Choroid plexus epithelial cell (primary cell): ENCODE data around the gene PMIS2.
A peak's percentile ranks its signal among the peaks of the same experiment; 100 is the strongest.

Experiments used
- DNase-seq: peaks from one replicate; pipeline ENCODE4 v3.0.0-alpha.2; 2010; ENCODE audit warnings: low read depth
- H3K4me3 ChIP-seq: 2 replicates; pipeline ENCODE4 v1.5.1; 2011; ENCODE audit warnings: low read depth, mild to moderate bottlenecking, control low read depth, low read length, moderate library complexity
- CTCF ChIP-seq: conservative IDR thresholded peaks from 2 replicates; pipeline ENCODE4 v1.5.1; 2011; ENCODE audit warnings: low read depth, mild to moderate bottlenecking, control low read depth, inconsistent platforms, low read length, moderate library complexity

Gene PMIS2

GRCh38 chr19:35608251-35608650 is 22.3 kb downstream of the PMIS2 start:
- TF ChIP-seq CTCF: no peak
- DNase-seq: peak; percentile 23

GRCh38 chr19:35609851-35610353 is 23.9 kb downstream of the PMIS2 start:
- DNase-seq: no peak
- no peak overlapping the region for H3K4me3 ChIP-seq
- TF ChIP-seq CTCF: no peak

More at GRCh38 chr19:35608251-35608650, 22.3 kb downstream of the PMIS2 start:
- H3K4me3 ChIP-seq: no peak overlapping the region

GRCh38 chr19:35612224-35612558 is 26.2 kb downstream of the PMIS2 start:
- no peak for TF ChIP-seq CTCF

GRCh38 chr19:35612559-35613321 is 26.8 kb downstream of the PMIS2 start, which contains the start of gene HAUS5:
Gene HAUS5 (plus strand): TSS chr19:35612735. CDS start chr19:35612795, 60 bp downstream.
- peak; percentile 92 for DNase-seq
- no peak for TF ChIP-seq CTCF
- peak within 1 kb of the TSS; percentile 86 for H3K4me3 ChIP-seq

More at GRCh38 chr19:35612224-35612558, 26.2 kb downstream of the PMIS2 start:
- H3K4me3 ChIP-seq: peak overlapping the region; percentile 86
- DNase-seq: no peak

GRCh38 chr19:35613574-35613973 is 27.6 kb downstream of the PMIS2 start:
- no peak for TF ChIP-seq CTCF
- no peak overlapping the region for H3K4me3 ChIP-seq
- DNase-seq: no peak

GRCh38 chr19:35615036-35615435 is 29.1 kb downstream of the PMIS2 start:
- DNase-seq: no peak
- no peak overlapping the region for H3K4me3 ChIP-seq
- TF ChIP-seq CTCF: no peak

GRCh38 chr19:35618857-35619256 is 32.9 kb downstream of the PMIS2 start:
- DNase-seq: no peak
- peak; percentile 16 for TF ChIP-seq CTCF
- no peak overlapping the region for H3K4me3 ChIP-seq
